Dedifferentiated amniotic fluid mesenchymal stem cell (primary cell): Measurements from ENCODE around the gene SLC10A1.
"Not testable (repeated sequence)": the region's sequence is repeated elsewhere in the genome, so short reads cannot be mapped to it uniquely, and the experiment has no call there.

Source experiments
- DNase-seq: peaks from one replicate; pipeline ENCODE4 v3.0.0-alpha.2; 2016; ENCODE audit errors: extremely low spot score

The SLC10A1 gene

DNA sequence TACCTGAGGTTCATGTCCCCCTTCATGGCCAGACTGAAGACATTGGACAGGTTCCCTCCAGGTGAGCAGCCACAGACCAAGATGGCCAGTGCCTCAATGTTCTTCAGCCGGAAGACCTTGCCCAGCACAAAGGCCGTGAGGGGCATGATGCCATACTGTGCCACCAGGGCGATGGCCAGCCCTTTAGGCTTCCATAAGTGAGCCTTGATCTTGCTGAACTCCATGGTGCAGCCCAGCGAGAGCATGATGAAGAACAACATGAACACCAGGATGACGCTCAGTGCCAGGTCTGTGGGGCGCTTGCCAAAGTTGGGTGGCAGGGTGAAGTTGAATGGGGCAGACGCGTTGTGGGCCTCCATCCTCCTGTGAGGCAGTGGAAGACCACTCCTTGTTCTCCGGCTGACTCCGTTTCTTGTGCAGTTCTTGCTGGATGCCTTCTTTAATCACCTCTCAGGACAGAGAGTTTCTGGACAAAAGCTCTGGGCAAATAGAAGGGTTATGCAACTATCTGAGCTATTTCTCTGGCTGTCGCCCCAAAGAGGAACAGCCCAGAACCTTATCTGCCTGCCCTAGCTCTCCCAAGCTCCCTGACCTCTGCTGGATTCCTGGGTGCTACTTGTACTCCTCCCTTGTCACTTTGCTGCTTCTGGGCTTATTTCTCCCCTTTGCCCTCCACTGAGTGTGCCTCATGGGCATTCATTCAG lies at the start of gene SLC10A1:
TSS of gene SLC10A1 (minus strand) at position 445 of the 704 bp plus-strand sequence. CDS start at position 359, 86 bp downstream.
- DNase-seq: no peak

GRCh38 chr14:69845787-69846186 lies 48.7 kb upstream of the SLC10A1 start:
- no peak for DNase-seq

DNA sequence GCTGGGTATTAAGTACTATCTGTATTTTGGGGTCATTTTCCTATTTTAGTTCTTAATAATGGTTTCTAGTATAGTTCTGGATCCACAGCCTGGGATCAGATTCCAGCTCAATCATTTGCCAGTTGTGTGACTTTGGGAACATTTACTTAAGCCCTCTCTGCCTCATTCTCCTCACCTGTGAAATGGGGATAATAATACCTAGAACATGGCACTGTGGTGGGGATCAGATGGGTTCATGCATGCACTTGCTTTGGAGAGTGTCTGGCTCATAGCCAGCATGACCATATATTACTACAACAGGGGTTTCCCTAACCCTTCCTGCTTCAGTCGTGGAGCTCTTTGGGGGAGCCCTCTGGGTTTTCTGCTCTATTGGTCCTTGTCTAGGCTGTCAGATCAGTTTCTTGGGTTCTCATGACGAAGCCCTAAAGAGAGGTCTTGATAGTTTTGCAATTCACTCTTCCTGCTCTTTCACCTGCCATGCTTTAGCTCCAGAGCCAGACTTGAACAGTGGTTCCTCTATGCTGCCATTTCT lies 48.1 kb upstream of the SLC10A1 start:
- DNase-seq: no peak

- DNase-seq: no peak
These were observed 47.1 kb upstream of the SLC10A1 start for GRCh38 chr14:69844171-69844570.

GRCh38 chr14:69842686-69843420 lies 45.8 kb upstream of the SLC10A1 start:
- DNase-seq: no peak

DNA sequence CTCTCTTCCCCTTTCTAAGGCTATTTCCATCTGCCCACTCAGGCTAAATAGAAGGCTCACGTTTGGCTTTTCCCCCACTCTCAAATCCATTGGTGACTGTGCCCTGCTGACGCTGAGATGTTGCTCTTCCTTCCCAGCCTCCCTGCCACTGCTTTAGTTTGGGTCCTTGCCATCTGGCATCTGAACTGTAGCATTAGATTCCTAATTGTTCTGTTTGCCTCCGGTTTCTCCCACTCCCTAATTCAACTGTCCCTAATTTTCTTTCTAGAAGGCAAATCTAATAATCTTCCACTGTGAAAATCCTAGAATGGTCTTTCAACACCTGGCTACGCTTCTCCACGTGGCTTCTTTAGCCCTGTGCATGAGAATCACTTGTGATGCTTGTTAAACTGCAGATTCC lies 44.6 kb upstream of the SLC10A1 start:
- no peak for DNase-seq

- DNase-seq: no peak
These were observed 42.6 kb upstream of the SLC10A1 start for GRCh38 chr14:69839661-69840060.

- DNase-seq: no peak
These were observed 41.9 kb upstream of the SLC10A1 start for GRCh38 chr14:69838881-69839416.

- no peak for DNase-seq
These were observed 31.8 kb upstream of the SLC10A1 start for GRCh38 chr14:69828879-69829278.

DNA sequence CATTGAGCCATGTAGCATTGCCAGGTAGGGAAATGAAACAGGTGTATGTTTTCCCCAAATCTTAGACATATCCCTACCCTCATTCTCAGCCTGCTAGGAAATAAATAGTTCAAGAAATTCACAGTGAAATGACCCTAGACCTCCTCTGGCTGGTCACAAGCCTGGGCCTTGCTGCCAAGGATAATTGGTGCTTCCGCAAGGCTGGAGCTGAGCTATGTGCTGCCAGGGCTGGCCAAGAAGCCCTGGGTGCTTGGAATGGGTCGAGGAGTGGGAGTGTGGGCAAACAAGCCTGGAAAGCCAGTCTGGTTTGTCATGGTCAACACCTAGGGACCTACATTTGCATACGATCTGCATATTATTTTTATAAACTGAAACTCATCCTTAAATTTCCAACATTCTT lies 31.3 kb upstream of the SLC10A1 start:
- no peak for DNase-seq

- DNase-seq: no peak
These were observed 30.5 kb upstream of the SLC10A1 start for GRCh38 chr14:69827560-69827959.

- DNase-seq: no peak
These were observed 25.4 kb upstream of the SLC10A1 start for GRCh38 chr14:69822456-69822855.

DNA sequence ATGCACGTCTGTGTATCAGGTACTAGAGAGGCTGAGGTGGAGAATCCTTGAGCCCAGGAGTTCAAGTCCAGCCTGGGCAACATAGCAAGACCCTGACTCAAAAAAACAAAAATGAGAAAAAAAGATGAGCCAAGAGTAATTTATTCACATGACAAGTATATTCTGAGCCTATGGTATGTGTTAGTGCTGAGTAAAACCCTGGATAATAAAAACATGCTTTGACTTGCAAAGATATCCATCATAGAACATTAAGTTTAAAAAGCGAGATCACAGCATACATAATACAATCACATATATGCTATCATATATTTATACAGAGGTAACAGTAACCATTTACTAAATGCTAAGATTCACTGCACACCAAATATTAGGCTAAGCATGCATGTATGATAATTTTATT lies 23.9 kb upstream of the SLC10A1 start:
- DNase-seq: no peak

GRCh38 chr14:69819607-69820006 lies 22.6 kb upstream of the SLC10A1 start:
- DNase-seq: no peak

- DNase-seq: peak; percentile 49
These were observed 21.7 kb upstream of the SLC10A1 start for GRCh38 chr14:69818758-69819191.

DNA sequence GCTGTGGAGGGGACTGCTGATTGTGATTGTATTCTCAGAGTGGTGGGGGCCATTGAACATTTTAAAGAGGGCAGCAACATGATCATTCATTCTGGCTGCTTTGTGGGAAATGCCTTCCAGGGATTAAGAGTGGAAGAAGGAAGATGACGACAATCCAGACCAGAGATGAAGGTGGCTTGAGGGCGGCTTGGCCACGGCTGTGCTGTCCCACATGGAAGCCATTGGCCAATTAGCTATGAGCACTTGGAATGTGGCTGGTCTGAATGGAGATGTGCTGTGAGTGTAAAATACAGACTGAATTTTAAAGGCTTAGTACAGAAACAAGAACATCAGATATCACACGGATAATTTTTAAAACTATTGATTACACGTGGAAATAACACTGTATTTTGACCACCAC lies 19.2 kb upstream of the SLC10A1 start:
- no peak for DNase-seq

DNA sequence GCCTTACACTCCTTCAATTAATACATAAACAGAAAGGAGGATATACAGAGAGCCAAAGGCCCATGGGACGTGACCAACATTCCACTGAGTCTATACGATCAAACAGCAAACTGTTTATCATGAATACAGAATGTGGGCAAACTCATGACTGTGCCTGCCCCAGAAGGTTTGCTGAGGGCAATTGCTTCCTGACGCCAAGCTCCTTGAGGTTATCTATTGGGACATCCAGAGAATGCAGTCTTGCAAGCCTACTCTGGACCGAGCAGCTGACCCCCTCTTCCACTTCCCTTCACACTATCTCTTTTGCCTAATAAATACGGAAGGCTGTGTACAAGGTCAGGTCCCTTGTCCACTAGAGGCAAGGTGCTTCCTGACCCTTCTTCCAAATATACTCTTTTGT lies 18.5 kb upstream of the SLC10A1 start:
- DNase-seq: no peak

GRCh38 chr14:69814397-69814796 lies 17.4 kb upstream of the SLC10A1 start:
- DNase-seq: peak; percentile 5

- DNase-seq: not testable (repeated sequence)
These were observed 16.3 kb upstream of the SLC10A1 start for GRCh38 chr14:69813346-69813745.

DNA sequence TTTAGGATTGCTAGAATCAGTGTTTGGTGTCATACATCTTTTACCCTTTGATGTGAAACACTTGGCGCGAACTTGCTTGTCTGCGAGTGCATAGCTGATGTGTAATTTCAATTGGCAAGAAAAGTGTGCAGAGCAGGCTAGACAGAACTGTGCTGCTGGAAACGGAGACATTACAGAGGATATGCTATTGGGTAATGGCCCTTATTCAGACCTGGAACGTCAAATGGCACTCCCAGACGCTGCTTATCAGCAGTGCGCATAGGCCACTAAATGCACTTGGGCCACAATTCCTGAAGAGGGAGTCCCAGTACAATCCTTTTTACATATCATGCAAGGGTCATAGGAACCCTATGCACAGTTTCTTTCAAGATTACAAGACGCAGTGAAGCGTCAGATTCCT lies 15.7 kb upstream of the SLC10A1 start:
- DNase-seq: no peak

DNA sequence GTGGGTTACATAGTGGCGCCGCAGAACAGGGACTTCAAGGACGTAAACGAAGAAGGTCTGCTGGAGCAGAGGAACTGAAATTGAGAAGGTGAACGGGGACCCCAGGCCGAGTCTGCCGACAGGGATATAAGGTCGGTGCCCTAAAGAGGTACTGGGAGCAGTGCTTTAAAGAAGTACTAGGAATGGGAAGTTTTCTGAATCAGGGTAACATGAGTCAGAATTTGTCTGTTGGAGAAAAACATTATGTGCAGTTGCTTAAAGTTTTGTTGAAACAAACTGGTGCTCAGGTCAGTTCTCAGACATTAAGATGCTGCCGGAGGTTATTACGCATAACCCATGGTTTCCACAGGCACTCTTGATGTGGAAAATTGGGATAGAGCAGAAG lies 14.8 kb upstream of the SLC10A1 start:
- no peak for DNase-seq

- DNase-seq: no peak
These were observed 14.3 kb upstream of the SLC10A1 start for GRCh38 chr14:69811227-69811867.
